ENCODE data around the gene NME5.
A peak's percentile ranks its signal among the peaks of the same experiment; 100 is the strongest.
"Not testable (repeated sequence)": the region's sequence is repeated elsewhere in the genome, so short reads cannot be mapped to it uniquely, and the experiment has no call there.

The NME5 gene

GRCh38 chr5:138070026-138070425 lies 69.2 kb downstream of the NME5 start:
- DNase-seq, result not testable (repeated sequence)

GRCh38 chr5:138068742-138069600 lies 70.3 kb downstream of the NME5 start:
- DNase-seq, result peak; percentile 13 to 57 (median 54)

GRCh38 chr5:138067945-138068344 lies 71.3 kb downstream of the NME5 start:
- no peak for DNase-seq
